Lung (tissue), 12 donors: ENCODE data around the gene CALHM6. TPM values are rescaled to one million over a fixed set of nuclear protein-coding genes. Genes with fewer than 3 reads are reported as not detected.
"Not testable (repeated sequence)": the region's sequence is repeated elsewhere in the genome, so short reads cannot be mapped to it uniquely, and the experiment has no call there.

Experiments used
- ATAC-seq: fragments of 200-7000 bp; cut with Tn5 transposase; one replicate; pipeline ENCODE4 v1.9.1; 2020; ENCODE audit warnings: moderate number of reproducible peaks; ENCODE audit not compliant: insufficient read depth, low FRiP score
- DNase-seq, 3 donors: peaks; one replicate each; pipeline ENCODE4 v3.0.0-alpha.2; 2013 to 2017
- H3K27ac ChIP-seq, 2 donors: one replicate each; pipeline ENCODE4 v1.5.1; 2013; ENCODE audit warnings: mild to moderate bottlenecking in 2 of 2, moderate library complexity in 2 of 2, control low read depth in 1 of 2, inconsistent platforms in 1 of 2, low read depth in 1 of 2, low read length in 1 of 2
- H3K27me3 ChIP-seq, 3 donors: one replicate each; pipeline ENCODE4 v1.5.1; 2013; ENCODE audit warnings: low read length in 2 of 3; ENCODE audit not compliant: control insufficient read depth in 3 of 3, insufficient read depth in 3 of 3
- H3K36me3 ChIP-seq, 4 donors: one replicate each; pipeline ENCODE4 v1.5.1; 2013; ENCODE audit warnings: low read length in 4 of 4, mild to moderate bottlenecking in 1 of 4, moderate library complexity in 1 of 4; ENCODE audit not compliant: control insufficient read depth in 4 of 4, insufficient read depth in 4 of 4
- H3K4me1 ChIP-seq, 5 donors: one replicate each; pipeline ENCODE4 v1.5.1; 2013; ENCODE audit warnings: low read length in 5 of 5, mild to moderate bottlenecking in 2 of 5, moderate library complexity in 1 of 5; ENCODE audit not compliant: control insufficient read depth in 5 of 5, insufficient read depth in 5 of 5
- H3K4me3 ChIP-seq: one replicate; pipeline ENCODE4 v1.5.1; 2013; ENCODE audit warnings: mild to moderate bottlenecking, control low read depth, moderate library complexity
- H3K9ac ChIP-seq, 2 donors: one replicate each; pipeline ENCODE4 v1.5.1; 2013; ENCODE audit warnings: low read length in 2 of 2, control low read depth in 1 of 2; ENCODE audit not compliant: insufficient read depth in 1 of 2
- H3K9me3 ChIP-seq, 4 donors: one replicate each; pipeline ENCODE4 v1.5.1; 2013; ENCODE audit warnings: low read length in 3 of 4, mild to moderate bottlenecking in 1 of 4, moderate library complexity in 1 of 4; ENCODE audit not compliant: control insufficient read depth in 4 of 4, insufficient read depth in 3 of 4
- CTCF ChIP-seq: IDR thresholded peaks from 2 replicates; pipeline ENCODE4 v1.5.1; 2012; ENCODE audit warnings: mild to moderate bottlenecking; ENCODE audit errors: control extremely low read depth, extremely low read depth
- WGBS, 2 donors: extraction: QIAGEN DNeasy Blood & Tissue Kit; methylation state at CpG; one replicate each; pipeline ENCODE4 v1.1.7; 2013; 5-methylcytosine and 5-hydroxymethylcytosine counted together
- polyA plus RNA-seq, 2 donors: library from polyadenylated mRNA; stranded (reverse); fragments of 200-250 nt; gene quantifications; one replicate each; pipeline ENCODE4 v1.2.1, GENCODE V29; 2013
- total RNA-seq, 2 donors: library from RNA; depleted of rRNA in 1 of 2; stranded (reverse); fragments of >200 nt in 1 of 2; gene quantifications; one replicate each; pipeline ENCODE4 v1.2.1, GENCODE V29; 2014 to 2021
- donor health status: control.
- donor health status: control.
- donor health status: Bipolar disorder and iron deficiency.
- donor health status: healthy.
- donor health status: DM: yes; HTN: yes; CAD: no.

Gene CALHM6
- total and polyA plus RNA-seq, 4 donors = 2.1 to 20.8 (median 7.6) TPM

DNA sequence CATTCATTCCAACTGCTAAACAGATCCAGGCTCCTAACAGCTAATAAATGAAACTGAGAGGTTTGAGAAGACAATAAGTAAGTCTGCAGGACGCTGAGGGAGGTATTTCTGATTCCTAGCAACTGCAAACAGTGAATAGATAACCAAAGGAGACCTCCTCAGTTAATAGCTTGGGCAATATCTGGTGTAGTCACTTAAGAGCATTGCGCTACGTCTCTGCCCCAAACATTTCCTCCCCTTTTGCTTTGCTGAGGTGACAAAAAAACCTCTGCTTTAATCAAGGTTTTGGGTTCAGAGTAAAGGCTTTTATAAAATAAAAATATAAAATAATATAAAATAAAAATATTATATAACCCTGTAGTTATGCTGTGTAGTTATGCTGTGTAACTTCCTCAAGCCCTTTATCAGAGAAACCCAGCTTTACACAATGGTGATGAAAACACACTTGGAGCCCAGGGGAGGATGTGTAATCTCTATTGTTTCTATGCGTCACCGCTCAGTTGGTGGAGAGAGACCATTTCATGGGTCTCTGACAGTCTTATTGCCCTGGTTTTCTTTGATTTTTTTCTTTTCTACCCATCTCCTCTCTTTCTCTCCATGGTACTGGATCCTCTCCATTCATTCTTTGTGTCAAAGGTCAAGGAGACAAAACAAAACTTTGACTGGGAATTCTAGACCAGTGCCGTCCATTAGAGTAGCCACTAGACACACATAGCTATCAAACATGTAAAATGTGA lies 31.3 kb downstream of the CALHM6 start:
- 50 to 63% methylated on average over 6 of the region's 6 CpGs for WGBS, 2 donors
- no peak for TF ChIP-seq CTCF
- H3K36me3 ChIP-seq = no peaks in the 10 kb centered on the region
- H3K9ac ChIP-seq = no peak overlapping the region
- H3K4me1 ChIP-seq = peaks cover 0 to 10% (median 0%) of the 10 kb centered on the region in 5 donors
- H3K9me3 ChIP-seq = no peaks in the 10 kb centered on the region
- no peak overlapping the region for H3K27ac ChIP-seq
- DNase-seq (no peak), ATAC-seq (no peak)
- H3K4me3 ChIP-seq = no peak overlapping the region
- H3K27me3 ChIP-seq = no peaks in the 10 kb centered on the region

GRCh38 chr6:116495161-116495560 lies 34.0 kb downstream of the CALHM6 start:
- WGBS, 2 donors = 94 to 98% methylated on average over 1 of the region's 1 CpG
- H3K36me3 ChIP-seq, H3K9ac ChIP-seq, H3K9me3 ChIP-seq, H3K4me3 ChIP-seq, H3K27ac ChIP-seq, H3K27me3 ChIP-seq, ATAC-seq, DNase-seq: not testable (repeated sequence)
- H3K4me1 ChIP-seq = peaks cover 0 to 21% (median 0%) of the 10 kb centered on the region in 5 donors

DNA sequence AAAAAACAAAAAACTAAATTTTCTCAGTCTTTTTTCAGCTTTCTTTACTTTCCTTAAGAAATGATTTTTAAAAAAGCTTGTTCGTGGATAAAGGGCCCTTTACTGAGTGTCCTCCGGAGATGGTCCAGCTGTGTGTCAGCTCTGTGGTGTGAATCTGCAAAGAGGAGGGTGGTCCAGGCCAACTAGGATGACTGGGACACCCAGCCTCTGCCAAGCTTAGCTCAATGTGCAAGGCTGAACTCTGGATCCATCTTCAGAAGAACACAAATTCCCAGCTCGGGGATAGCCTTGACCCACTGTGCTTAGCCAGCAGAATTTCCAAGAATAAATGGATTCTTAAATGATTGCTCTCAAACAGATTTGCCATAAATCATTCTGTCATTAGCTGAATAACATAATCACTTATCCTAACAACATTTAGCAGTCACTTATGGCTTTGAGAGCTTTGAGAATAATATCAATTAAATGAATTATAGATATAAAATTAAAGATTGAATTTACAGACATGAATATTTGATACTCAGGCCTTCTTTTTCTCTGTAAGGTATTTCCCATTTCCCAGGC lies 36.0 kb downstream of the CALHM6 start:
- WGBS, 2 donors = 74 to 81% methylated on average over 3 of the region's 3 CpGs
- no peak for TF ChIP-seq CTCF
- DNase-seq = peak; percentile 96 to 100 (median 99)
- Histone ChIP-seq H3K4me3 (no peak overlapping the region), H3K36me3 (no peaks in the 10 kb centered on the region), H3K9me3 (no peaks in the 10 kb centered on the region), H3K9ac (no peak overlapping the region), H3K4me1 (peaks cover 0 to 24% (median 0%) of the 10 kb centered on the region in 5 donors), H3K27ac (no peak overlapping the region), H3K27me3 (no peaks in the 10 kb centered on the region)
- ATAC-seq = no peak

GRCh38 chr6:116500969-116501433 lies 39.8 kb downstream of the CALHM6 start:
- Histone ChIP-seq H3K36me3 (no peaks in the 10 kb centered on the region), H3K9ac (no peak overlapping the region), H3K4me1 (peaks cover 0 to 24% (median 0%) of the 10 kb centered on the region in 5 donors), H3K9me3 (no peaks in the 10 kb centered on the region), H3K27me3 (no peaks in the 10 kb centered on the region), H3K27ac (no peak overlapping the region), H3K4me3 (no peak overlapping the region)
- ATAC-seq (no peak), DNase-seq (peak in 2 of 3 donors; percentile 11 to 16)
- 70 to 80% methylated on average over 9 of the region's 9 CpGs for WGBS, 2 donors
- no peak for TF ChIP-seq CTCF
